Testis (tissue), 2 donors: ENCODE results near the gene ADAM12.

ENCODE experiments used
- CTCF ChIP-seq, 3 experiments: fragments of 450-650 bp in 2 of 3; fragments of 200-600 bp in 1 of 3; sonication (generic) in 1 of 3; IDR thresholded peaks; one replicate each; pipeline ENCODE4 v1.5.1; 2016 to 2019; ENCODE audit warnings: antibody characterized with exemption in 3 of 3, mild to moderate bottlenecking in 2 of 3, moderate library complexity in 1 of 3
- POLR2A ChIP-seq: fragments of 450-650 bp; IDR thresholded peaks from one replicate; pipeline ENCODE4 v1.6.1; 2017; ENCODE audit warnings: antibody characterized with exemption, mild to moderate bottlenecking, moderate library complexity

- TF ChIP-seq CTCF (IDR thresholded peaks at IDR 0.05) = no peak
- TF ChIP-seq POLR2A = no peak
Measured at GRCh38 chr10:126407831-126408230, 19.6 kb upstream of the ADAM12 start.
